ENCODE results near the gene BTNL3.
"Not testable (repeated sequence)": the region's sequence is repeated elsewhere in the genome, so short reads cannot be mapped to it uniquely, and the experiment has no call there.

The BTNL3 gene

GRCh38 chr5:181020688-181021087 lies 32.0 kb downstream of the BTNL3 start:
- no peak for DNase-seq (ENCODE audit: low read depth)

DNA sequence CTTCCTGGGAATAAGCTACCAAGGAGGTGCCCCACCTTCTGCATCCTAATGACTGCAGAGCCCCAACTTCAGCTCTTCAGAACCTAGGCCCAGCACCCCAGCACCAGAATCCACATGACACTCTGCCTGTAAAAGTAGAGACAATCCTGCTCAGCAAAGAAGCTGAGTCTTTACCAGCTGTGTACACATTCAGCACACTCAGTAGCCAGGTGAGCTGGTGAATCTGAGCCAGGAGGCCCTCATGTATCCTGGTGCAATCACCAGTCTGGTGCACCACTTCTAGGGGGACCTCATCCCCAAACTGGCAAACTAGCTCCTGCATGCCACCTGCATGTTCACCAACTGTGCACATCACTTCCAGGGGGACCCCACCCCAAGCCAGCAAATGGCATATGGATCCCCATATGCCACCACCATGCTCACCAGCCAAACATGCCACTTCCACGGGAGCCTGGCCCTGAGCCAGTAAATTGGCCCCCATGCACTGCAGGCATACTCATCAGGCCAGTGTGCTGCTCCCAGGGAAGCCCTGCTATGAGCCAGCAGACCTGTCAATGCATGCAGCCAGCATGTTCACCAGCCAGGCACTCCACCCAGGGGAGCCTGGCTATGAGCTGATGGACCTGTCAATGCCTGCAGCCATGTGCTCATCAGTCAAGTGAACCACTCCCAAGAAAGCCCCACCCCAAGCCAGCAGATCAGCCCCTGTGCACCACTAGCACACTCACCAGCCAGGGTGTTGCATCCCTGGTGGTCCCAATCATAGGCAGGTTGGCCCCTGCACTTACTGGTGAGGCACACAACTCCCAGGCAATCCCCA lies 35.8 kb downstream of the BTNL3 start:
- no peak for DNase-seq (ENCODE audit: low read depth)

- no peak for DNase-seq (ENCODE audit: low read depth)
Observed at GRCh38 chr5:181027452-181028031, 38.9 kb downstream of the BTNL3 start.

DNA sequence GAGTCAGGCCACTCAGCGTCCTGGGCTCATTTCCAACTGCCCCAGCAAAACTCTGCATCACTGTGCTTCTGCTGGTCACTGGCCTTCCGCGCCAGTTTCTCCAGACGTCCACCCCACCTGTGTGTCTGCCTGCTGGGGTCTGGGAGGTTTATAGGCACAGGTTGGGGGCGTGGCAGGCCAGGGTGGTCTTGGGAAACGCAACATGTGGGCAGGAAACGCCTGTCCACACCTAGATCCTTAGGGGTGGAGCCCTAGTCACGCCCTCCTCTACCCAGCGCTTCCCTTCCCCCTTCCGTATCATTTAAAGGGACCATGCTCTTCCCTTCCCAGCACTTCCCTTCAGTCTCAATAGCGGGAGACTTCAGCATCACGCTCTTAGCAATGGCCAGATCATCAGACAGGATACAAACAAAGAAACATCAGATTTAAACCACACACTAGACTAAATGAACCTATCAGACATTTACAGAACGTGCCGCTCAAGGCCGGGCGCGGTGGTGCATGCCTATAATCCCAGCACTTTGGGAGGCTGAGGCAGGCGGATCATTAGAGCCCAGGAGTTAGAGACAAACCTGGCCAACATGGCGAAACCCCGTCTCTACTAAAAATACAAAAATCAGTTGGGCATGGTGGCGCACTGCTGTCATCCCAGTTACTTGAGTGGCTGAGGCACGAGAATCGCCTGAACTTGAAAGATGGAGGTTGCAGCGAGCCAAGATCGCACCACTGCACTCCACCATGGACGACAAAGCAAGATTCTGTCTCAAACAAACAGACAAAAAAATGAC lies 39.6 kb downstream of the BTNL3 start:
- no peak for DNase-seq (ENCODE audit: low read depth)

DNA sequence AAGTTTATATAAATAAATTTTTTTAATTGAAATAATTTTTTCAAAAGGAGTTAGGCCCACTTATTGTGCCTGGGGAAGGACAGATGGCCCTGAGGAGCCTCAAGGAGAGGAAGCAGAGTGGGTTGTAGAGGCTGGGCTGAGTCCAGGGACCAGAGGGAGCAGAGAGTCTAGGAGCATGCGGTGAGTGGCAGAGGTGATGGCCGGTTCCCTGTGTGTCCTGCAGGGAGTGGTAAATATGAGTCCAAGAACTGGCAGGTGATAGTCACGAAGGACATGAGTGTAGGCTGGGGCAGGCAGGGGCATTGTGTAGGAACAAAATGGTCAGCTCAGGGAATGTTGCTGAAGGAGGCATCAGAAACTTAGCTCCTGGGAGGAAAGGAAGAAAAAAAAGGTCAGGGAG lies 43.1 kb downstream of the BTNL3 start:
- no peak for DNase-seq (ENCODE audit: low read depth)

GRCh38 chr5:181035991-181036815 lies 47.6 kb downstream of the BTNL3 start:
- no peak for DNase-seq (ENCODE audit: low read depth)

- no peak for DNase-seq (ENCODE audit: low read depth)
Observed at GRCh38 chr5:181036816-181037364, 48.2 kb downstream of the BTNL3 start.

DNA sequence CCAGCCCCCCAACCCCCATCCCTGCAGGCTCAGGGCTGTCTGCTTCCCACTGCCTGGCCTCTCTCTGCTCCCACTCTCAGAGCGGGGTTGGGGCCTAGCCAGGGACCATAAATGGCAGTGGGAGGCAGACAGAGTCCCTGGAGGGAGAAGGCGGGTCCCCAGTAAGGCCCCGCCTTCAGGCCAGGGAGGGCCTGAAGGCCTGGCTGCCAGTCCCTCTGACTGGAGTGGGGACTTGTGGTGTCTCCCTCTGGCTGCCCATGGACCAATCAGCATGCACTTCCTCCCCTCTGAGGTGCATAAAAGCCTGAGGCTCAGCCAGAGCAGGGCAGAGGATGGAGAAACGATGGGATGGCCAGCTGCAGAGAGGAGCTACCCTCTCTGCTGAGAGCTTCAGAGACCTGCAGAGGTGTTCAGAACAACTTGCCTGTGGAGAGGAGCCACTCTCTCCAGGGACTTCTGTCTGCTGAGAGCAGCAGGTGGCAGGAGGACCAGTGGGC lies 48.8 kb downstream of the BTNL3 start:
- no peak for DNase-seq (ENCODE audit: low read depth)

DNA sequence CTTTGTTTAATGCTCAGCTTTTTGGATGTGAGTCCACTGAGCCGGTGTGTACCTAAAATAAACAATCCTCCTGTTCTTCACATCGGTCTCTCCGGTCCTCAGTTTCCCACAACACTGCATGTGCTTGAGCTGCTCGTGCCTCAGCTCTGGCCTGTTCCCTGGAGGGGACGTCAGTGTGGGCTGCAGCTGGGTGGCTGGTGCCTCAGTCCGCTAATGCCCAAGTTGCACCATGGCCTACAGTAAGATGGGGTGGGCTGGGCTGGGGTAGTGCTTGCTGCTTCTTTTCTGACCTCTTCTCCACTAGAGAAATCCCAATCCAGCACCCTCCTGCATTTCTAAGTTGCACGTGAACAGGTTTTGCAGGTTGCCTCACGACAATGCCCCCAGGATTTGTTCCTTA lies 50.8 kb downstream of the BTNL3 start:
- DNase-seq (ENCODE audit: low read depth), result no peak

DNA sequence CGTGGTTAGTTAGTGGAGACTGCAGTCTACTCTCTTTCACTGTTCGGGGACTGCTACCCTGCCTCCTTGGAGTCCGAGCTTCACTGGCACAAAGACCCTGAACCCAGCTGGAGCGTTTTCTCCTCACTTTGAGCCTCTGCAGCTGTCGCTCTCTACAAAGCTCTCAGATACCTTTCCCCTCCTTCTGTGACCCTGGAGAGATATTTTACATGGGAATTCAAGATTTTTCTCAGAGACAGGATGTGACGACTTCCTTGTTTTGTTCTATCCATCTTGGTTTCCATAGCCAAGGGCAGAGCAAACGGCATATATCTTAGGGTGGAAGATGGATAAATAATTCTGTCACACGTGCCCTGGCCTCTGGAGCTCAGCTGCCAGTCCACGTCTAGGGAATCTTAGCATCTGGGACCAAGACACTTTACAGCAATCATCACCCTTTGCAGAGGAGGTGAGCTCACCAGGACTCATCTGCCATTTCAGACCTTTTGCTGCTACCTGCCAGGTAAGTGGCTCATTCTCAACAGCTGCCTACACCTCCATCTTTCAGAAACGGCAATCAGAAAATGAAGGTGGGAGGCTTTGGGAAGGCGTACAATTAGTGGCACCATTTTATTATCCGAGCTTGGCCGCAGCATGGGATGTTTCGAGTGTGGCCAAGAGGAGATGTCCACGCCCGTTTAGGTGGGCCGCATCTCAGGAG lies 51.4 kb downstream of the BTNL3 start, which contains the start of gene BTNL9:
Gene BTNL9 (plus strand): TSS at position 336 of the 700 bp plus-strand sequence. CDS start 5,224 bp downstream, outside the sequence.
- no peak for DNase-seq (ENCODE audit: low read depth)

DNA sequence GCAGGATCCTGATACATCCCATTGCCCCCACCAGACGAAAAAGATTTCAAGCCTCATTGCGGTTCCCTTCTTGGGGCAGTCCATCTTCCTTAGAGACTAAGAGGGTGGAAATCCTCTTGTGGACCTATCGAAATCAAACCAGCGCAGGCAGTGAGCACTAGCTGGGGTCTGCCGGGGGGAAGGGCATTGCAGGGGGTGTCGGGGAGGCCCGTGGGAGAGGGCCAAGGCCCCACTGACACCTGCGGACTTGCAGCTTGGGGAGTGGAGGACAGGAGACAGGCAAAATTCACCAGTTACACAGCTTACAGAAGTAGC lies 51.9 kb downstream of the BTNL3 start:
- no peak for DNase-seq (ENCODE audit: low read depth)

DNA sequence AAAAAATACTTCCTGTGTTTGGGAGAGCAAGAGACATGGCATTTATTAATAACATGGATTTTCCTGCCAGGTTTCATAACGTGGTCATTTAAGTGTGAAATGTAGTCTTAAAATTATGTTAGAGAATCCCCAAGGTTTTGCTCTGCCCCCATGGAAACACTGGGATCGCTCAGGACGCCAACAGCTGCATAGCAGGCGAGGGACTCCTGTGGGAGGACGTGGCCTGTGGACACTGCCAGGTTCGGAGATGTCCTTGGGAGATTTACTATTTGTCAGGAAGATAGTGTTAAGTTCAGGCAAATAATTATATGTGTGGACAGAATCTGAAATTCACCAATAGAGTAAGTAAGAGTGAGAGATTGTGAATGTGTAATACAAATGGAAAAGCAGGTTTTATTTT lies 52.4 kb downstream of the BTNL3 start:
- DNase-seq (ENCODE audit: low read depth), result no peak

- no peak for DNase-seq (ENCODE audit: low read depth)
Observed at GRCh38 chr5:181042036-181042713, 53.5 kb downstream of the BTNL3 start.

GRCh38 chr5:181042722-181043121 lies 54.1 kb downstream of the BTNL3 start:
- DNase-seq (ENCODE audit: low read depth), result no peak

DNA sequence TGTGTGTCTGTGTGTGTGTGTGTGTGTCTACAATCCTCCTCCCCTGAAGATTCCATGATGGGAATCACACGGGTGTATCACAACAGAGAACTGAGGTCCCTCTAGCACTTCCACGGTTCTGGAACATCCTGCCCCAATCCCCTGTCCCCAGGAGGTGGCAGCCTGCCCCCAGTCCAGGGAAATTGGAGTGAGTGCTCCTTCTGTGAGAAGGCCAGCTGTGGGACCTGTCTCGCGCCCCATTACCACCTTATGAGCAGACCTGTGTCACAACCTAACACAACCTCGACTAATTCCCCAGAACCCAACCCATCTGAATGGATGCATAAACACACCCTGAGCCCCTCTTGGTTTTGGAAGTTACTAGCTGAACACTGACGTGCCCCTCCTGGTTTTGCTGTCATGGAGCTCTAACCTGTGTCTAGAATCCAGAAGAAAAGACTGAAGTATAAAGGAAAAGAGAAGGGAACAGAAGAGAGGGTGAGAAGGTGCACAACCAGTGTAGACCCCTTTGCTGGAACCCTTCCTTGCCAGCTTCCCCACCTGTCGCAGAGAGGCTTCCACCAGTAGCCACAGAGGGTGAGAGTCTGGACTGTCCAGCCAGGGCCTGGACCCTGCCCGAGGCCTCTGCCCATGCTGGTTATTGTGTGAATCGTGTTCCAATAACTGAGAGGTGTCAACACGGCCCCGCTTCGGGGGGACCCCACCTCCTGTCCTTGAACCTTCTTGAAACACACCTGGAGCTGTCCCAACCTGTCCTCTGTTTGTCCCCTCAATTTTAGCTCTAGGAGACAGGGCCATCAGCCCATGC lies 54.8 kb downstream of the BTNL3 start:
- no peak for DNase-seq (ENCODE audit: low read depth)

DNA sequence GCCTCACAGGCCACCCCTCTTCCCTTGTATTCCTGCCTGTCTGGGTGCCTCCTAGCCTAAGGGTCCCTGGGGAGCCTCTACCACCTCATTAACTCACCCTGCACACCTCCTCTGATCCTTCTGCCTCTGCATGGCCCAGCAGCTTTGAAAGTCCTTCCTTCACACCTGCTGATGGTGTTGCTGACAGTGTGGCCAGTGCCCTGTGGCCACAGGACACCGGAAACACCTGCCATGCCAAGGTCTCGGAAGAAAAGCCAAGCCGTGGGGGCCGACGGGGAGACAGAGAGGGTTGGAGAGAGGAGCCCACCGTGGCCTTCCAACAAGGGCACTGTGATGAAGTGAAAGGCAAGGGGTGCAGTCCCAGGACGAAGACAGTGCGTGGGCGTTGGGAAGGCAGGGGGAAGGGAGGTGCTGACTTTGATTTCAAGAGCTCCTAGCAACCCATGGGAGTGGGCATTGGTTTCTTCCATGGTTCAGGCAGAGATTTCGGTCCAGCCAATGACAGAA lies 55.5 kb downstream of the BTNL3 start:
- no peak for DNase-seq (ENCODE audit: low read depth)

GRCh38 chr5:181044662-181045305 lies 56.1 kb downstream of the BTNL3 start:
- DNase-seq (ENCODE audit: low read depth), result no peak

DNA sequence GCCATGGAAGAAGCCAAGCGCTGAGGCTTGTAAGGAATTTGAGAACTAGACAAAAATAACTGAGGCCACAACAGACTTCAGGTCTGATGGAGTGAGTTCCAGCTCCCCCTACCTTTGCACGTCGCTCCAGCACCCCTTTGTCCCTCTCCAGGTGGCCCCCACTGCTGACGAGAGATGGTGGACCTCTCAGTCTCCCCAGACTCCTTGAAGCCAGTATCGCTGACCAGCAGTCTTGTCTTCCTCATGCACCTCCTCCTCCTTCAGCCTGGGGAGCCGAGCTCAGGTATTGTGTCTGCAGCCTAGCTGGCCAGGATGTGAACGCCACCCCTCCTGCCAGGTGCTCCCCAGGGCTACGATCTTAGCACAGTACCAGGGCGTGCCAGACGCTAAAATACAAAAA lies 56.7 kb downstream of the BTNL3 start:
- DNase-seq (ENCODE audit: low read depth), result no peak

- DNase-seq (ENCODE audit: low read depth), result not testable (repeated sequence)
Observed at GRCh38 chr5:181045857-181046256, 57.2 kb downstream of the BTNL3 start.
